Immature natural killer cell (primary cell): Measurements from ENCODE around the gene SLC4A2. TPM values are rescaled to one million over a fixed set of nuclear protein-coding genes. Genes with fewer than 3 reads are reported as not detected.
"Not testable (repeated sequence)": the region's sequence is repeated elsewhere in the genome, so short reads cannot be mapped to it uniquely, and the experiment has no call there.

Experiments used
- DNase-seq, 3 donors: peaks; one replicate each; pipeline ENCODE4 v3.0.0; 2022; ENCODE audit warnings: mixed read lengths in 1 of 3
- H3K27ac Mint-ChIP-seq, 6 donors: one replicate each; pipeline ENCODE4 v1.8.0; 2020; ENCODE audit warnings: mixed read lengths in 6 of 6, mild to moderate bottlenecking in 5 of 6, inconsistent platforms in 4 of 6, moderate library complexity in 3 of 6
- H3K27me3 Mint-ChIP-seq, 3 donors: one replicate each; pipeline ENCODE4 v1.8.0; 2020 to 2021; ENCODE audit warnings: low read depth in 3 of 3, mild to moderate bottlenecking in 3 of 3, mixed read lengths in 3 of 3, moderate library complexity in 3 of 3, inconsistent platforms in 1 of 3
- H3K36me3 Mint-ChIP-seq, 3 donors: one replicate each; pipeline ENCODE4 v1.8.0; 2020; ENCODE audit warnings: mixed read lengths in 3 of 3, inconsistent platforms in 2 of 3, mild to moderate bottlenecking in 2 of 3
- H3K4me1 Mint-ChIP-seq, 2 donors: one replicate each; pipeline ENCODE4 v1.8.0; 2020; ENCODE audit warnings: inconsistent platforms in 2 of 2, mild to moderate bottlenecking in 2 of 2, mixed read lengths in 2 of 2, moderate library complexity in 1 of 2
- H3K4me3 Mint-ChIP-seq, 5 donors: one replicate each; pipeline ENCODE4 v1.8.0; 2020; ENCODE audit warnings: mild to moderate bottlenecking in 5 of 5, mixed read lengths in 5 of 5, inconsistent platforms in 3 of 5, moderate library complexity in 3 of 5
- H3K9me3 Mint-ChIP-seq, 6 donors: one replicate each; pipeline ENCODE4 v1.8.0; 2020; ENCODE audit warnings: mild to moderate bottlenecking in 6 of 6, mixed read lengths in 6 of 6, inconsistent platforms in 4 of 6, moderate library complexity in 3 of 6
- polyA plus RNA-seq, 3 donors: library from polyadenylated mRNA; unstranded; fragments of 300-500 nt; fragmentation: Illumina TruSeq; gene quantifications; one replicate each; pipeline ENCODE4 v1.2.3, GENCODE V29; 2021

SLC4A2 gene
- polyA plus RNA-seq, 3 donors from 2014 or later: 6.7 to 19.8 (median 10.9) TPM

DNA sequence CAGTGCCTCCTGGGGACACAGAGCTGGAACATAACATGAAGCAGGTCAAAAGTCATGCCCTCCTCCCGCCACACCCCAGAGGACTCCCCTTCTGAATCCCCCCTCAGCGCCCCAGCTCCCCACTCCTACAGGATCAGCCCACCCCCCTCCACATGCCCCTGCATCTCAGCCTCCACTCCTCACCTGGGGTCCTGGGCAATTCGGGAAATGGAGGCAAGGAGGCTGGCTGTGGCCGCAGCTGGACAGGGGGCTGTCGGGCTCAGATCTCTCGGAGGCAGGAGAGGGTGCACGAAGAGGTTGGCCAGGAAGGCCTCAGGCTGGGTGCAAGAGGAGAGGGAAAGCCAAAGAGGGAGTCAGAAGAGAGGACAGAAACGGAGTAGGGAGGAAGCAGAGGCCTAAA, 42.9 kb upstream of the SLC4A2 start:
- DNase-seq: no peak
- Mint-ChIP-seq H3K4me1 (peaks cover 58 to 64% of the 10 kb centered on the region in 2 donors), H3K9me3 (peaks cover 0 to 2% (median 0%) of the 10 kb centered on the region in 6 donors), H3K4me3 (no peak overlapping the region), H3K36me3 (no peaks in the 10 kb centered on the region), H3K27ac (peak overlapping the region in 4 of 6 donors; percentile 63 to 96 (median 76)), H3K27me3 (peaks cover 30 to 39% (median 33%) of the 10 kb centered on the region in 3 donors)

DNA sequence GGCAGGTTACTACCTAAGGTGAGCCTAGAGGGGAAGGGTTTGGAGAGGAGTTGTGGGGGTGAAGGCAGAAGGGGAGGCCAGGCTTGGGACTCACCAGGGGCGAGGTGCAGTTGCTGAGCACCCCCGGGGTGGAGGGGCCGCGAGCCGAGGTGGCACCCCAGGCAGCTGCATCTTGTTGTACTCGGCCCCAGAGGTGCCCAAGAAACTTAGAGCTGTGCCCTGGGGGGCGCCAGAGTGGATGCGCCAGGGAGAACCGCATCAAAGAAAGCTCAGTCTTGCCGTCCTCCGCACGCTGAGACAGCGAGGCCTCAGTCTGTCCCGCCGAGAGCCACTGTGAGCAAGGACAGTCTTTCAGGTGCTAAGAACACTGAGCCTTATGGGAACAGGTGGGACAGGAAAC, 42.4 kb upstream of the SLC4A2 start:
- no peak for DNase-seq
- Mint-ChIP-seq H3K4me1 (peaks cover 54 to 60% of the 10 kb centered on the region in 2 donors), H3K4me3 (peak overlapping the region in 1 of 5 donors; percentile 84), H3K9me3 (peaks cover 0 to 2% (median 0%) of the 10 kb centered on the region in 6 donors), H3K36me3 (no peaks in the 10 kb centered on the region), H3K27me3 (peaks cover 30 to 38% (median 34%) of the 10 kb centered on the region in 3 donors), H3K27ac (peak overlapping the region in 5 of 6 donors; percentile 11 to 96 (median 53))

DNA sequence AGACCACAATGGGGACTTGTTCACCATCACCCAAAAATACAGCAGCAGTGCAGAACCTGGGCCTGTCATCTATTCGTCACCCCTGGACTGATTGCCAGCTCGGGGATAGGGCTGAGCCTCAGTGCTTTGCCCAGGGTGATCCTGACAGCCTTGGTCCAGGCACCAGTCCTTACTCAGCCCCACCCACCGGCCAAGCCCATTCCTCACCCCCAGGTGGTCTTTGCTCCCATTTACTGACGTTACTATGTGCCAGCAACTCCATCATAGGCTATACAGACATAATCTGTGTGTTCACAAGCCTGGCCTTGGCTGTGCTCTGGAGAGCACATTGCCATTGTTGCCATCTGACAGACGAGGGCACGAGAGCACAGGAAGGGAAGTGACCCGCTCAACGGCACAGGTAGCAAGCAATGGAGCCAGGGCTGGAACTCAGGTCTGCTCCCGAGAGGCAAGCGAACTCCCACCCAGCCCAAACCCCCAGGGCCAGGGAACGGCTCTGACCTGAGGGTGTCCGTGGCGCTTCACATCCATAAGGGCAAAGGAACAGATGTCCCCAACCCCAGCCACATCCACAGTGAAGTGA, 41.9 kb upstream of the SLC4A2 start:
- Mint-ChIP-seq H3K27ac (peak overlapping the region in 5 of 6 donors; percentile 39 to 86 (median 82)), H3K27me3 (peaks cover 30 to 36% (median 33%) of the 10 kb centered on the region in 3 donors), H3K4me3 (peak overlapping the region; percentile 71 to 85 (median 84)), H3K36me3 (no peaks in the 10 kb centered on the region), H3K4me1 (peaks cover 49 to 54% of the 10 kb centered on the region in 2 donors), H3K9me3 (peaks cover 0 to 2% (median 0%) of the 10 kb centered on the region in 6 donors)
- no peak for DNase-seq

DNA sequence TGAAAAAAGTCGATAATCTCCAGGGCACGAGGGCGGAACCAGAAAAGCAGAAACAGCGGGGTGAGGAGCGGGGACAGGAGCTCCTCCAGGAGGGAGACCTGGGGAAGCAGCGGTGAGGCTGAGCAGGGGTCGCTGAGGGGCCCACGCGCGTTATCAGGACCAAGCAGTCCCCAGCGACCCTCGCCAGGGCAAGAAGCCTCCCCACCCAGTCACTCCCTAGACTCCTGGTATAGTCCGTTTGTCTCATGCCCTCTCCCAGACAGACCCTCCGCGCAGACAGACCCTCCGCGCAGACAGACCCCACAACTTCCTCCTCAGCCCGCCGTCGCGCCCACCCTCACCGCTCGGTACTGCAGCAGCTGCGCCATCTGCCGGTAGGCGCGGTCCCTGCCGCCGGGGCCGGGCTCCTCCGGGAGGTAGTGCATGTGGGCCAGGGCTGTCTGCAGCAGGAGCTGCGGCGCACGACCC, 41.4 kb upstream of the SLC4A2 start:
- Mint-ChIP-seq H3K9me3 (peaks cover 0 to 2% (median 0%) of the 10 kb centered on the region in 6 donors), H3K27ac (peak overlapping the region in 5 of 6 donors; percentile 39 to 86 (median 82)), H3K36me3 (no peaks in the 10 kb centered on the region), H3K27me3 (peaks cover 27 to 36% (median 28%) of the 10 kb centered on the region in 3 donors), H3K4me3 (peak overlapping the region; percentile 71 to 85 (median 84)), H3K4me1 (peaks cover 43 to 49% of the 10 kb centered on the region in 2 donors)
- peak; percentile 74 to 76 (median 76) for DNase-seq

DNA sequence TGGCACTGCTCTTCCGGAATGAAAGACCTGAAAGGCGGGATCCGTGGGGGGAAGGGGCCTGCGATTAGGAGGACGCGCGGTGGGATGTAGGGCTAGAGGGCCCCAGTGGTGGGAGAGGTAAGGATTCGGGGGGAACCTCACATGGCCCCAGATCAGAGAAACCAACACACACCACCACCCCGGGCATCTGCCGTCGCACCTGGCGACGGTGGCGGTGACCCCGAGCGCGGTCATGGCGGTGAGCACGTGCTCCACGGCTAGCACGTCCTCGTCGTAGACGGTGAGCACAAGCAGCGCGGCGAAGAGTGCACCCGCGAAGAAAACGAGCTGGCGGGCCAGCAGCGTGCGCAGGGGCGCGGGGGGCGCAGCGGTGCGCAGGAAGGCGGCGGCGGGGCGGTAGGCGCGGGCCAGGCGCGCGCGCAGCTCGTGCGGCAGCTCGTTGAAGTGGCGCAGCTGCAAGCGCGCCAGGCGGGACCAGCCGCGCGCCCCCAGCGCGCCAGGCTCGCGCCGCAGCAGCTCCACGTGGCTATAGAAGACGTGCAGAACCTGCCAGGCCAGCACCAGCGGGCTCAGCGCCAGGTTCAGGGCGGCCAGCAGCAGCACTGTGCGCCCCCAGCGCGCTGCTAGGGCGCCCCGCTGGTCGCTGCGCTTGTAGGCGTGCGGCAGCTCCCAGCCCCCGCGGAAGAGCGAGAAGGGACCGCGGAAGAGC, 40.8 kb upstream of the SLC4A2 start:
- no peaks in the 10 kb centered on the region for H3K36me3 Mint-ChIP-seq
- H3K9me3 Mint-ChIP-seq: peaks cover 0 to 1% (median 0%) of the 10 kb centered on the region in 6 donors
- H3K4me1 Mint-ChIP-seq: peaks cover 40 to 47% of the 10 kb centered on the region in 2 donors

DNA sequence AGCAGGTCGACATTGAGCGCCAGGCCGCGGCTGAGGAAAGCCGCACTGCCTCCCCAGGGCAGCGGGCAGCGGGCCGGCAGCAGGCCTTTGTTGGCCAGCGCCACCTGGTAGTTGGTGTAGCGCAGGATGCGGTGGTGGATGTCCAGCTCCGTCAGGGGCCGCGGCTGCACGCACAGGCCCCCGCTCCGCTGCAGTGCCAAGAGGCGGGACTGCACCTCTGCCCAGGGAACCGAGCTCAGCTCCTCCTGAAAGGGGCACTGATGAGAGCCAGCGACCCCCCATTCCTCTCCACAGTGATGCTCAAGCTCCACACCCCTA, 40.3 kb upstream of the SLC4A2 start:
- H3K36me3 Mint-ChIP-seq: no peaks in the 10 kb centered on the region
- DNase-seq: no peak
- H3K27me3 Mint-ChIP-seq: peaks cover 17 to 28% (median 23%) of the 10 kb centered on the region in 3 donors
- H3K27ac Mint-ChIP-seq: peak overlapping the region in 1 of 6 donors; percentile 5
- peak overlapping the region; percentile 74 to 84 (median 76) for H3K4me3 Mint-ChIP-seq
- peaks cover 35 to 42% of the 10 kb centered on the region in 2 donors for H3K4me1 Mint-ChIP-seq
- H3K9me3 Mint-ChIP-seq: no peaks in the 10 kb centered on the region

More for the DNA sequence above, 40.8 kb upstream of the SLC4A2 start:
- peak in 2 of 3 donors; percentile 50 to 52 for DNase-seq
- Mint-ChIP-seq H3K4me3 (peak overlapping the region; percentile 74 to 85 (median 84)), H3K27ac (peak overlapping the region in 5 of 6 donors; percentile 39 to 86 (median 82)), H3K27me3 (peaks cover 23 to 33% (median 27%) of the 10 kb centered on the region in 3 donors)

DNA sequence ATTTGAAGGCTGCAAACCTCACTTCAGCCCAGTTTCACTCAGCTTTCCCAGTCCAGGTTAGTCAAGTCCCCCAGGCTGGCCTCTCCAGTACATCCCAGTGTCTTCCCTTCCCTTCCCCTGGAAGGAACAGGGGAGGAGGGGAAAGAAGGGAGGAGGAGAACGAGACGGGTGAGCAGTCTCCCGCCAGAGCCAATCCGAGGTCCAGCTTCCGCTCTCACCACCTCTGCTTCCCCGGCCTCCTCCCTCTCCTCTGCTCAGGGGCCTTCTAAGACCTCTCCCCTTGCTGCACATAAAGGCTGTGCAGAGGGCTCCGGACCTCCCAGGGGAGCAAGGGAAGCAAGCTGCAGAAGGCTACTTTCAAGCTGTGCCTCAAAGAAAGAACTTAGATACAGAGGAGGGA, 39.2 kb upstream of the SLC4A2 start:
- Mint-ChIP-seq H3K27ac (peak overlapping the region in 1 of 6 donors; percentile 34), H3K27me3 (peaks cover 11 to 21% (median 18%) of the 10 kb centered on the region in 3 donors), H3K4me1 (peaks cover 23 to 30% of the 10 kb centered on the region in 2 donors), H3K36me3 (no peaks in the 10 kb centered on the region), H3K4me3 (peak overlapping the region in 1 of 5 donors; percentile 13), H3K9me3 (no peaks in the 10 kb centered on the region)
- no peak for DNase-seq

DNA sequence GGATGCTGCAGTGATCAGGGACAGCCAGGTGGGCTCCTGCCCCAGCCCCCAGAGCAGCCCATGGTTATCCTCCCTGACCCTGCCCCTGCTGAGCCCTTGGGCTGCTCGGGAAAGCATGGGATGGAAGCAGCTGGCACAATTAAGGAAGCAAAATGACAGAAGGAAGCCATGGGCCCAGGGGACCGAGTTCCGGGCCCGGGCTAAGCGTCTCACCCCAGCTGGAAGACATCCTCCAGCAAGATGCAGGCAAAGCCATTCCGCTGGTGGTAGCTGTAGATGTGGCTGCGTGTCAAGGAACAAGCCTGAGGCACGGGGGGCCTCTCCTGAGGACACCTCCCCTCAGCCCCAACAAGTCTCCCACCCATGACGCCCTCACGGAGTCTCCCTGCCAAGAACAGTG, 36.2 kb upstream of the SLC4A2 start:
- no peaks in the 10 kb centered on the region for H3K36me3 Mint-ChIP-seq
- no peak for DNase-seq
- no peak overlapping the region for H3K4me3 Mint-ChIP-seq
- H3K9me3 Mint-ChIP-seq: no peaks in the 10 kb centered on the region
- H3K27ac Mint-ChIP-seq: no peak overlapping the region
- peaks cover 19 to 24% of the 10 kb centered on the region in 2 donors for H3K4me1 Mint-ChIP-seq
- peaks cover 10 to 18% (median 17%) of the 10 kb centered on the region in 3 donors for H3K27me3 Mint-ChIP-seq

DNA sequence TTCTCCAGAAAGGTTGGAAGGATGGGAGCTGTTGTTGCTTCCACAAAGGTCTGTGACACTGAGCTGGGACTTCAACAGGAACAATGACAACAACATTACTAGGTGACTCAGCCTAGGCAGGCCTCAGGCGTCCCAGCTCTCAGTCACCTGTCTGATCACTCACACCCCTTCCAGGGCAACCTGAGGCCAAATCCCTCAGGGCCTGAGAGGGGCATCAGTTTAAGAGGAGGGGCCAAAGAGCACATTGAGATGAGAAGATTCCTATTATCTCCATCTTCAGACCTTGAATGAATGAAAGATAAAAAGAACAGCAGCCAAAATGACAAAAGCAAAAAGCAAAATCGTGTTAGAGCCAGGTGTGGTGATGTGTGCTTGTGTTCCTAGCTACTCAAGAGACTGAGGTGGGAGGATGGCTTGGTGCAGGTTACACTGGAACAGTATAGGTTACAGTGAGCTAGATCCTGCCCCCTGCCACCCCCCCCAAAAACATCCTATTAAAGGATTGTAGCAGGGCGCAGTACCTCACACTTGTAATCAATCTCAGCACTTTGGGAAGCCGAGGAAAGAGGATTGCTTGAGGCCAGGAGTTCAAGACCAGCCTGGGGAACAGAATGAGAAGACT, 34.8 kb upstream of the SLC4A2 start, which contains the start of gene ATG9B:
TSS of gene ATG9B (minus strand) at position 60 of the 622 bp plus-strand sequence. CDS start 71 bp downstream, outside the sequence.
- Mint-ChIP-seq H3K9me3 (no peaks in the 10 kb centered on the region), H3K4me3 (no peak within 1 kb of the TSS), H3K4me1 (peaks cover 19 to 20% of the 10 kb centered on the region in 2 donors), H3K27ac (peak within 1 kb of the TSS in 3 of 6 donors; percentile 50 to 85 (median 54)), H3K36me3 (peaks cover 2 to 3% (median 3%) of the 10 kb centered on the region in 3 donors), H3K27me3 (peaks cover 10 to 16% (median 15%) of the 10 kb centered on the region in 3 donors)
- DNase-seq: no peak

DNA sequence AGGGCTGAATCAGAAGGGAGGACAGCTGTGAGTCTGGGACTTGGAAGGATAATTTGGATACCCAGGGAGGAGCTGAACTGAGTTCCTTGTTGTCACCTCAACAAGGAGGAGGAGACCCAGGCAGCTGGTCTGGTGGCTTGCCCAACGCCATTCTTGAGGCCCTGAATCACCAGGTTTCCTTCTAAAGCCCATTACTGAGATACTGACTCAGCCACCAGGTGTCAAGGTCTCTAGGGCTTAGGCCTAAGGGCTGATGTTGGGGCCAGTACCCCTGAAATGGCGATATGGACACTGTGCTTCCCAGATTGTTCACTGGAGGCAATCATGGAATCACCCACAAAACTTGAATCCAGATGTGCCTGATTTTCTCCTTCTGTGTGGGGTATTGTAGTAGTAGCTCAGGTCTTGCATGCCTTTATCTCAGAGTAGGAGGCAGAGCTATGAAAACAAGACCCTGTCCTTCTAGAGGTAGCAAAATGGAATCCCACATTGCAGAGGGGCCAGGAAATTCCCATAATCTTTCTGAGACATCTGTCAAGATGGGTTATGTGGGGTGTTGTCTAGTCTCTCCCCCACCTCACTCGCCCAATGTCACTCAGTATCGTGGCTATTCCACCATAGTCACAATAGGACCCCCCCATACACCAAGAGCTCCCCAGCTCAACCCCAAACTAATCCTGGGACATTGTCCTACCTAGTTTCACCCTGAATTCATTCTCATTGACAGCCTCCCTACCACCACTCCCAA, 33.3 kb upstream of the SLC4A2 start:
- Mint-ChIP-seq H3K36me3 (peaks cover 2 to 6% (median 3%) of the 10 kb centered on the region in 3 donors), H3K27me3 (peaks cover 10 to 11% (median 10%) of the 10 kb centered on the region in 3 donors), H3K9me3 (no peaks in the 10 kb centered on the region), H3K4me3 (peak overlapping the region in 1 of 5 donors; percentile 13), H3K27ac (peak overlapping the region in 5 of 6 donors; percentile 22 to 99 (median 98)), H3K4me1 (peaks cover 22 to 23% of the 10 kb centered on the region in 2 donors)
- DNase-seq: no peak

DNA sequence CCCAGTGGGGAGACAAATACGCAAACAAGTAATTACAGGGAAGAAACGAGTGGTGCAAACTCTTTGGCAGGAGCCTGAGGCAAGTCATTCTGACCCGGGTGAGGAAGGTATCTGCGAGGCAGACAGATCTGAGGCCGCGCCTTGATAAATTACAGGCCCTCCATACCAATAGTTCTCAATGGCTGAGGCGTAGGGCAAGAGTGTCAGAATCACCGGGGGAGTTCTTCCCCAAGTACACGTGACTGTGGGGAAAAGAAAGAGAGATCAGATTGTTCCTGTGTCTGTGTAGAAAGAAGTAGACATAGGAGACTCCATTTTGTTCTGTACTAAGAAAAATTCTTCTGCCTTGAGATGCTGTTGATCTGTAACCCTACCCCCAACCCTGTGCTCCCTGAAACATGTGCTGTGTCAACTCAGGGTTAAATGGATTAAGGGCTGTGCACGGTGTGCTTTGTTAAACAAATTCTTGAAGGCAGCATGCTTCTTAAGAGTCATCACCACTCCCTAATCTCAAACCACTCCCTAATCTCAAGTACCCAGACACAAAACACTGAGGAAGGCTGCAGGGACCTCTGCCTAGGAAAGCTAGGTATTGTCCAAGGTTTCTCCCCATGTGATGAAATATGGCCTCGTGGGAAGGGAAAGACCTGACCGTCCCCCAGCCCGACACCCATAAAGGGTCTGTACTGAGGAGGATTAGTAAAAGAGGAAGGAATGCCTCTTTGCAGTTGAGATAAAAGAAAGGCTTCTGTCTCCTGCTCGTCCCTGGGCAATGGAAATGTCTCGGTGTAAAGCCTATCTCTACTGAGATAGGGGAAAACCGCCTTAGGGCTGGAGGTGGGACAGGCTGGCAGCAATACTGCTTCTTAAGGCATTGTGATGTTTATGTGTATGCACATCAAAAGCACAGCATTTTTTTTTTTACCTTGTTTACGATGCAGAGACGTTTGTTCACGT, 32.3 kb upstream of the SLC4A2 start:
- not testable (repeated sequence) for H3K36me3 Mint-ChIP-seq, DNase-seq, H3K9me3 Mint-ChIP-seq
- H3K27me3 Mint-ChIP-seq: peaks cover 8 to 12% (median 10%) of the 10 kb centered on the region in 3 donors
- peak overlapping the region; percentile 94 to 97 (median 95) for H3K4me3 Mint-ChIP-seq
- H3K27ac Mint-ChIP-seq: peak overlapping the region; percentile 97 to 99 (median 98)
- H3K4me1 Mint-ChIP-seq: peaks cover 22 to 23% of the 10 kb centered on the region in 2 donors

DNA sequence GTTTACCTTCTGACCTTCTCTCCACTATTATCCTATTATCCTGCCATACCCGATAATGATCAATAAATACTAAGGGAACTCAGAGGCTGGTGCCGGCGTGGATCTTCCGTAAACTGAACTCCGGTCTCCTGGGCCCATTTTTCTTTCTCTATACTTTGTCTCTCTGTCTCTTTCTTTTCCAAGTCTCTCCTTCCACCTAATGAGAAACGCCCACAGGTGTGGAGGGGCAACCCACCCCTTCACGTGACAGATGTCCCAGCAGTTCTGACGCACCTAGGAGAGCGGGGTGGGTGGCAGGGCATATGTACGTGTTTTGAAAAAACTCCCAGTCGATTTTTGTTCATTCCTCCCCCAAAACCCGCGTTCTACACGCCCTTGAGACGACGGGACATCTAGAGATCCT, 31.7 kb upstream of the SLC4A2 start:
- Mint-ChIP-seq H3K4me3 (peak overlapping the region; percentile 94 to 97 (median 95)), H3K27me3 (peaks cover 7 to 12% (median 10%) of the 10 kb centered on the region in 3 donors), H3K4me1 (peaks cover 22 to 23% of the 10 kb centered on the region in 2 donors), H3K27ac (peak overlapping the region; percentile 97 to 99 (median 98))
- not testable (repeated sequence) for H3K9me3 Mint-ChIP-seq, H3K36me3 Mint-ChIP-seq, DNase-seq
